CMK (cell line): ENCODE results near the gene C2orf42.
"Not testable (repeated sequence)": the region's sequence is repeated elsewhere in the genome, so short reads cannot be mapped to it uniquely, and the experiment has no call there.

Experiments used
- DNase-seq: peaks from one replicate; pipeline ENCODE4 v3.0.0-alpha.2; 2010; ENCODE audit warnings: low read depth

C2orf42 gene

GRCh38 chr2:70131344-70132143 lies 59.3 kb downstream of the C2orf42 start:
- DNase-seq, result not testable (repeated sequence)

GRCh38 chr2:70128005-70128404 lies 62.8 kb downstream of the C2orf42 start:
- no peak for DNase-seq

GRCh38 chr2:70126413-70126812 lies 64.4 kb downstream of the C2orf42 start:
- DNase-seq, result no peak

GRCh38 chr2:70125498-70125898 lies 65.3 kb downstream of the C2orf42 start:
- DNase-seq, result no peak

- DNase-seq, result no peak
These were observed 65.8 kb downstream of the C2orf42 start for GRCh38 chr2:70124983-70125480.

- DNase-seq, result no peak
These were observed 67.0 kb downstream of the C2orf42 start for GRCh38 chr2:70123829-70124116.

GRCh38 chr2:70123051-70123828 lies 67.6 kb downstream of the C2orf42 start:
- DNase-seq, result no peak

- no peak for DNase-seq
These were observed 68.3 kb downstream of the C2orf42 start for GRCh38 chr2:70122470-70122869.

- no peak for DNase-seq
These were observed 69.0 kb downstream of the C2orf42 start for GRCh38 chr2:70121627-70122372.

- DNase-seq, result no peak
These were observed 71.9 kb downstream of the C2orf42 start for GRCh38 chr2:70118798-70119454.

GRCh38 chr2:70116936-70117552 lies 73.8 kb downstream of the C2orf42 start:
- no peak for DNase-seq

- DNase-seq, result no peak
These were observed 75.0 kb downstream of the C2orf42 start for GRCh38 chr2:70115646-70116442.

GRCh38 chr2:70113359-70114070 lies 77.3 kb downstream of the C2orf42 start:
- no peak for DNase-seq

- DNase-seq, result no peak
These were observed 78.8 kb downstream of the C2orf42 start for GRCh38 chr2:70111752-70112591.

- DNase-seq, result not testable (repeated sequence)
These were observed 80.4 kb downstream of the C2orf42 start for GRCh38 chr2:70110397-70110796.

GRCh38 chr2:70106138-70106537 lies 84.7 kb downstream of the C2orf42 start:
- DNase-seq, result not testable (repeated sequence)

- DNase-seq, result no peak
These were observed 86.3 kb downstream of the C2orf42 start for GRCh38 chr2:70104231-70105111.

GRCh38 chr2:70103531-70104061 lies 87.2 kb downstream of the C2orf42 start:
- DNase-seq, result no peak
